ENCODE data around the gene MIEN1. TPM values are rescaled to one million over a fixed set of nuclear protein-coding genes. Genes with fewer than 3 reads are reported as not detected.
A peak's percentile ranks its signal among the peaks of the same experiment; 100 is the strongest.
"Not testable (repeated sequence)": the region's sequence is repeated elsewhere in the genome, so short reads cannot be mapped to it uniquely, and the experiment has no call there.

Gene MIEN1, protein sequence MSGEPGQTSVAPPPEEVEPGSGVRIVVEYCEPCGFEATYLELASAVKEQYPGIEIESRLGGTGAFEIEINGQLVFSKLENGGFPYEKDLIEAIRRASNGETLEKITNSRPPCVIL
- 35.8 and 41.9 TPM in 2 replicates for total RNA-seq (2014; rRNA removed; shearing (Covaris generic))

- DNase-seq (ENCODE audit: low read depth) = peak; percentile 84
Observed at GRCh38 chr17:39730095-39730921, at the start of gene MIEN1. Gene MIEN1, minus strand, starts transcription at chr17:39730532. Its CDS starts 37 bp downstream, at chr17:39730495.

GRCh38 chr17:39777534-39778365 is 47.4 kb upstream of the MIEN1 start:
- DNase-seq (ENCODE audit: low read depth) = no peak

DNA sequence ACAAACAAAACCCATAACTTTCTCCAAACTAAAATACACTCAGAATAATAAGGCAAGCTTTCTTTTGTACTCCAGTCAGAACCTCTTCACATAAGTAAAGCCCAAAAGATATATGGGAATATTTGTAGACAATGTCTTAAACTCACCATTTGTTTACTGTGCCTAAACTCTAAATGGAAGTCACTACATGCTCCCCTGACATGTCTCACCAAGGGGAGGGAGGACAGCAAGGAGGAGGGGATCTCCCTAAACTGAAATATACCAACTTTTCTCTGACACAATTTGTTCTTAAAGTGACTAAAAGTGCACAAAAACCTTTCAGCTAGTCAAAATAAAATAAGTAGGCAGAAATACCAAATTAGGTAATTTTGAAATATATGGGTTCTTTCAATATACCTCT is 45.9 kb upstream of the MIEN1 start:
- DNase-seq (ENCODE audit: low read depth) = no peak

- no peak for DNase-seq (ENCODE audit: low read depth)
Observed at GRCh38 chr17:39775031-39775430, 44.7 kb upstream of the MIEN1 start.

DNA sequence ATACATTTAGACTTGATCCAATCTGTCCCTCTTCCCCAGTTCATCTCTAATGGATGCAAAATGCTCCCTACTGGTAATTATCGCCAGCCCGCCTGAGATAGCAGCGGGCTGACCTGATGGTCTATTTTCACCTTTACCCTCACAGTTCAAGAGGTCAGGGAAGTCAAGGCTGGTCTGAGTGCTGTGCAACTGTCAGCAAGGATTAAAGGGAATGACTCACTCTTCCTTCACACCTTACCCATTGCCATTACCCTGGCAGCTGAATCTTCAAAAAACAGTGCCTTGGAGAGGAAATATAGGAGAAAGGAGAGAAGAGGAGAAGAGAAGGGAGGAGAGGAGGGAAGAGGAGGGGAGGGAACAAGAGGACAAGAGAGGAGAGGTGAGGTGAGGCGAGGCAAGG is 43.7 kb upstream of the MIEN1 start:
- DNase-seq (ENCODE audit: low read depth) = no peak

DNA sequence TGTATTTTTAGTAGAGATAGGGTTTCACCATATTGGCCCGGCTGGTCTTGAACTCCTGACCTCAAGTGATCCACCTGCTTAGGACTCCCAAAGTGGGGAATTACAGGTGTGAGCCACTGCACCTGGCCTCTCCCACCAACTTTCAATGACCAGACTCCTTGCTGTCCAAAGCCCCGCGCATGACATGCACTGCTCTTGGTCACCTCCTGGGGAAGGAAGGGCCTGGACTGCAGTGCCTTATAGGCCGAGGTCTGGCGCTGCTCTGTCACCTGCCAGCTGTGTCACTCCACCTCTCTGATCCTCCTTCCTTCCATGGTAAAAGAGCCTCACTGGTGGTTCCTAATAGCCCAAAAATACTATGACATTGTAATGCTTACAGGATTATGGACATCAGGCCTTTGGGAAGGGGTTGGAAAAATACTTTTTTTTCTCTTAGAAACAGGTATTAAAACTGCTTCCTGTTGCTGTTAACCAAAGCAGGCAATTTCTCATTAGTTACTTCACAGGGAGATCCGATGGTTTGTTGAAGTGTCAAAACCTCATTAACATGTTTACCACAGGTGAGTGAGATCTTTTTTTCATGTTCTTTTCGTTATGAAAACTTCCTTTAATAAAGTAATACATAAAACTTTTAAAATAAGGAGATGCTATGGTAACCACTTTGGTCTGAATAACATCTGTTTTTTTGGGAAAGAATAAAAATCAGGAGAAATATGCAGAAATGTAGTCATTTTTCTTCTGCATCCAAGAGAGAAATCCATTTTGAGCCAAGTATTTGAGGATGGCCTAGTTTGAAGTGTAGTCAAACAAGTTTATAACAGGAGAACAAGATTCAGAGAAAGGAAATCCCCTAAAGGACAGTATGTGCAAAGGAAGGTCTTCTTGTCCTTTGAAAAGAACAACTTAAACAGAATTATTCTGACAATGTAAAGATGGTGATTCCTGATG is 42.9 kb upstream of the MIEN1 start:
- no peak for DNase-seq (ENCODE audit: low read depth)

GRCh38 chr17:39772415-39772814 is 42.1 kb upstream of the MIEN1 start:
- no peak for DNase-seq (ENCODE audit: low read depth)

DNA sequence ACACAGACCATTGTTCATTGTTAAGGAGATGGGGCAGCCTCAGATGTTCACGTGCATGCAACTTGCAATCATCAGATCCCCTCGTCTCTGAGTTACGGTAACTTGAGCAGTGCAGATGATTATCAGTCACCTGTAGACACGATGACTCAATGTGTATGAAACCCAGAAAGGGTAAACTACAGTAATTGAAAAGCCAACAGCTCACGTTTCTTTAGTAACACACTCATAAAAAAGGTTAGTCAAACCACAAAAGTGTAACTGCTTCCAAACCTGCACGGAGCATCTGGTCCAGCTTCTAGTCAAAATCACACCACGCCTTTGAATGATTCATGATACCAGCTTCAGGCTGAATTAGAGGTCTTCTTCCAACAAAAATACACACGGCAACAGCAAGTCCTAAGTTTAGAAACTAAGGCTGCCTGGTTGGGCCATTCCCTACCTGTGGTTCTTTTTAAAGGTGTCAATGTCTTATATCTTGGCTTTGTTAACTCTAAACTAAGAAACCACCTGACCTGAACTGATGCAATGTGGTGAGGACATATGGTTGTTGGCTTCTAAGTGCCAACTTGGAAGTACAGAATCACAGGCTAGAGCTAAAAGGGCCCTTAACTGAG is 39.7 kb upstream of the MIEN1 start:
- peak; percentile 73 for DNase-seq (ENCODE audit: low read depth)

GRCh38 chr17:39767147-39767546 is 36.8 kb upstream of the MIEN1 start:
- no peak for DNase-seq (ENCODE audit: low read depth)

DNA sequence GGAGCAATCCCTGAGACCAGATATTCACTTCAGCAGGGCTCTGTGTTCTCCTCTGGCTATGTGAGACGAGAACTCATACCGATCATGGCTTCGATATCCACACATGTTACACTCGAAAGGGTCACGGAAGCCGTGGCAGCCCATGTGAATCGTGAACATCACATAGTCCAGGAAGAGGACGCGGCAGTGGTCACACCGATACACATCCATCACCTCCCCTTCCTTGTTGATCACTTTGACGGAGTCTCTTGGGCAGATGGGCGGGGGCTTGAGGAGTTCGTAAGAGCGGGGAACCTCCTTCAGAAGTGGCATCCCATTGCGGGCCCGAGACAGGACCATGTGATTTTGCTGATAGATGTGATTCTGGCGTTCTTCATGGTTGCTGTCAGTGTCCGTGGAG is 35.4 kb upstream of the MIEN1 start:
- DNase-seq (ENCODE audit: low read depth) = no peak

GRCh38 chr17:39765175-39765574 is 34.8 kb upstream of the MIEN1 start:
- DNase-seq (ENCODE audit: low read depth) = no peak

DNA sequence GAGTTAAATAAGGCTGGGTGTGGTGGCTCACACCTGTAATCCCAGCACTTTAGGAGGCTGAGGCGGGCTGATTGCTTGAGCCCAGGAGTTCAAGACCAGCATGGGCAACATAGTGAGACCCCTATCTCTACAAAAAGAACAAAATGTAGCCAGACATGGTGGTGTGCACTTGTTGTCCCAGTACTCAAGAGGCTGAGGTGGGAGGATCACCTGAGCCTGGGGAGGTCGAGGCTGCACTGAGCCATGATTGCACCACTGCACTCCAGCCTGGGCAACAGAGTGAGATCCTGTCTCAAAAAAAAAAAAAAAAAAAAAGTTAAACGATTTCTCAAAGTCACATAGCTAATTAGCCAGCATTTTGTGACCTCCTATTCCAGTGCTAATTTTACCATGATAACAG is 33.8 kb upstream of the MIEN1 start:
- DNase-seq (ENCODE audit: low read depth) = not testable (repeated sequence)

GRCh38 chr17:39763051-39763820 is 32.9 kb upstream of the MIEN1 start:
- no peak for DNase-seq (ENCODE audit: low read depth)

- DNase-seq (ENCODE audit: low read depth) = no peak
Observed at GRCh38 chr17:39761861-39762496, 31.6 kb upstream of the MIEN1 start.

GRCh38 chr17:39759204-39759603 is 28.9 kb upstream of the MIEN1 start:
- DNase-seq (ENCODE audit: low read depth) = no peak

GRCh38 chr17:39757931-39758873 is 27.9 kb upstream of the MIEN1 start:
- DNase-seq (ENCODE audit: low read depth) = peak; percentile 56

DNA sequence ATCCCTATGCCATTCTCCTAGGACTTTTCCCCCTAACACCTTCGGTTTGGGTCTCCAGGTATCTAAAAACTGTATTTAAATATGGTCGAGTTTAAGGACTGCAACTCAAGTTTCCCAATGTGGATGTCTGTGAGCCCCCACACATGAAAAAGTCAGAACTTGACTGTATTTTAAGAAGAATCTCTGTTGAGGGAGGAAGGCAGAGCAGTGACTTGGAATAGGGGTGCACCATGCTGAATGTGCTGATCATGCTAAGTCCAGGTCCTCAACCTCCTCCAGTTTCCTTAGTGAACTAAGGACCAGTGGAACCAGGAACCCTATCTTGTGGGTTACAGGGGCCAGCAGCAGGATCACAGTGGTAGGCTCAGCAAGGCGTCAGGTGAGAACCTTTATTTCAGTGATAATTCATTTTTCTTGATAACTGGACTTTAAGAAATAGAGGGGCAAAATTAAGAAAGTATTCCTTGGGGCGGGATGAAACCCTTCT is 26.9 kb upstream of the MIEN1 start:
- no peak for DNase-seq (ENCODE audit: low read depth)

DNA sequence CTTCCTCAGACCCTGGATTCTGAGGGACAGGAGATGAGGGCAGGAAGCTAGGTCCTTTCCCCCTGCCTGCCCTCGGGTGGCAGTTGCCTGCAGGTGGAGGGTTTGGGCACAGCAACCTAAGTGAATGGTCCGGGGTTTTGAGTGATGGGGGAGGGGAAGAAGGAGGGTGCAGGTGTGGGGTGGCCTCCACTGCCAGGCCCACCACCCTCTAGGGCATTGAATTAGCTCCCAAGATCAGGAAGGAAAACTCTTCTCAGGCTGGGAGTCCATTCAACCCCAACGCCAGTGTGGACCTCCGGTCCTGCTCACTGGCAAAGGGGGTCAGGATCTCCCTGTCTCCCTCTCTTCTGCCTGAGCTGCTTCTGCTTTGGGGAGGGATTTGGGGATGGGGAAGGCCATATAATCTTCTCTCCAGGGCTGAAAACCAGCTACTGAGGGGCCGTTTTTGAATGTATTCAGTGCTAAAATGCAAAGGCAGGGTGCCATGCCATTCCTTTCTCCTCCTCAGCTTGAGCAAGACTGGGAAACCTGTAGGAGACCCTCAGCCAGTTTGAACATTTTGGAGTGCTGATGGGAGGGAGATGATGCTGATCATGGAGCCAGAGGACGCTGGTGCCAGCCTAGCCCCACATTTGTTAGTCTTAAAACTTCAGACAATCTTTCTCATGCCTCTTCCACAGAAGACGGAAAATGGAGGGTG is 26.2 kb upstream of the MIEN1 start:
- DNase-seq (ENCODE audit: low read depth) = no peak
